WERI-Rb-1 (cell line): ENCODE data around the gene RAB4A.

ENCODE experiments used
- DNase-seq: peaks from one replicate; pipeline ENCODE4 v3.0.0-alpha.2; 2020
- H3K27ac ChIP-seq: fragments of 250-450 bp; sonication (Bioruptor Pico); 2 replicates; pipeline ENCODE4 v1.5.1; 2020; ENCODE audit warnings: mild to moderate bottlenecking, moderate library complexity
- H3K27me3 ChIP-seq: fragments of 250-450 bp; sonication (Bioruptor Pico); 2 replicates; pipeline ENCODE4 v1.5.1; 2021; ENCODE audit warnings: mild to moderate bottlenecking, low read depth, moderate library complexity; ENCODE audit not compliant: insufficient read depth, severe bottlenecking
- H3K36me3 ChIP-seq: fragments of 250-450 bp; sonication (Bioruptor Pico); 2 replicates; pipeline ENCODE4 v1.5.1; 2020; ENCODE audit warnings: mild to moderate bottlenecking, moderate library complexity
- H3K4me3 ChIP-seq: 2 replicates; pipeline ENCODE4 v1.5.1; 2011; ENCODE audit warnings: low read depth, mild to moderate bottlenecking, control low read depth, low read length
- H3K9me3 ChIP-seq: fragments of 250-450 bp; sonication (Bioruptor Pico); 2 replicates; pipeline ENCODE4 v1.5.1; 2021; ENCODE audit warnings: mild to moderate bottlenecking, moderate library complexity; ENCODE audit not compliant: severe bottlenecking
- TF ChIP-seq, protein P1 (sequence below): IDR thresholded peaks from 2 replicates; pipeline ENCODE4 v1.5.1; 2011; ENCODE audit warnings: low read depth, mild to moderate bottlenecking, control low read depth, inconsistent platforms, low read length

The RAB4A gene

DNA sequence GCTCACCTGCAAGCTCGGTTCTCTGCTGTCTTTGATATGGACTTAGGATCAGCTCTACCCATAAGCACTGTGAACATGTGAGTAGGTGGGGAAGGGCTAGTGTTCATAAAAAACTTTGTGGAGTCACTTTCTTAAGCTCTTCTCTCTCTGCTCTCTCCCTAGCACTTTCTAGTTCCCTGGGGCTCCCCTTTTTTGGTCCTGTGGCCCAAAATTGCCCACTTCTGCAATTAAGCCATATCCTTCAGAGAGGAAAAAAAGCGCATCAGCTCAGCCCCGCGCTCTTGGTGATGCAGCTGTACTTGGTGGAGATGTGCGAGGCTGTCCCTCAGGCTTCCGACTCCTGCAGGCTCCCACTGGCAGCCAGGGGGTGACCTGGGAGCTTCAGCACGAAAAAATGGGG lies 48.6 kb downstream of the RAB4A start:
- H3K36me3 ChIP-seq = no peaks in the 10 kb centered on the region; the same call in none of the 2 replicates
- H3K9me3 ChIP-seq = no peaks in the 10 kb centered on the region
- TF ChIP-seq, protein P1, sequence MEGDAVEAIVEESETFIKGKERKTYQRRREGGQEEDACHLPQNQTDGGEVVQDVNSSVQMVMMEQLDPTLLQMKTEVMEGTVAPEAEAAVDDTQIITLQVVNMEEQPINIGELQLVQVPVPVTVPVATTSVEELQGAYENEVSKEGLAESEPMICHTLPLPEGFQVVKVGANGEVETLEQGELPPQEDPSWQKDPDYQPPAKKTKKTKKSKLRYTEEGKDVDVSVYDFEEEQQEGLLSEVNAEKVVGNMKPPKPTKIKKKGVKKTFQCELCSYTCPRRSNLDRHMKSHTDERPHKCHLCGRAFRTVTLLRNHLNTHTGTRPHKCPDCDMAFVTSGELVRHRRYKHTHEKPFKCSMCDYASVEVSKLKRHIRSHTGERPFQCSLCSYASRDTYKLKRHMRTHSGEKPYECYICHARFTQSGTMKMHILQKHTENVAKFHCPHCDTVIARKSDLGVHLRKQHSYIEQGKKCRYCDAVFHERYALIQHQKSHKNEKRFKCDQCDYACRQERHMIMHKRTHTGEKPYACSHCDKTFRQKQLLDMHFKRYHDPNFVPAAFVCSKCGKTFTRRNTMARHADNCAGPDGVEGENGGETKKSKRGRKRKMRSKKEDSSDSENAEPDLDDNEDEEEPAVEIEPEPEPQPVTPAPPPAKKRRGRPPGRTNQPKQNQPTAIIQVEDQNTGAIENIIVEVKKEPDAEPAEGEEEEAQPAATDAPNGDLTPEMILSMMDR = no peak
- H3K27ac ChIP-seq = no peak overlapping the region
- no peak for DNase-seq
- H3K27me3 ChIP-seq = no peaks in the 10 kb centered on the region
- no peak overlapping the region for H3K4me3 ChIP-seq

DNA sequence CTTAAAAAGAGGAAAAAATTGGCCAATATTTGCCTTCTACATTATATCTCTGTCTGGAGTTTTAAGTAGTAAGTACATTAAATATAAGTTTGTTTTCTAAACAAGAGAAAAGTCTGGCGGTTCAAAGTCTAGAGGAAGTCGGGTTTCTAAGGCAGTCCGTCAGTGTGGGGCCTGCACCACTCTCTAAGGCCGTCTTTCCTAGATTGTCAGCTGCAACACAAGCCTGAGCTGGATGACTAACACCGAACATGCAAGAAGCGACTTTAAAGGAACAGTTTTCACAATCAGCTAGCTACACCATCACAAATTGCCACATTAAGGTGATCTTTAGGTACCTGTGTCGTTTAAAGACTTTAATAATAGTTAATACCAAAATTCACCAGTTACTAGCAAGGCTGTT lies 52.3 kb downstream of the RAB4A start:
- DNase-seq = no peak
- Histone ChIP-seq H3K27me3 (no peaks in the 10 kb centered on the region), H3K4me3 (no peak overlapping the region), H3K36me3 (no peaks in the 10 kb centered on the region; the same call in none of the 2 replicates), H3K27ac (no peak overlapping the region), H3K9me3 (no peaks in the 10 kb centered on the region)
- TF ChIP-seq, protein P1 = no peak

DNA sequence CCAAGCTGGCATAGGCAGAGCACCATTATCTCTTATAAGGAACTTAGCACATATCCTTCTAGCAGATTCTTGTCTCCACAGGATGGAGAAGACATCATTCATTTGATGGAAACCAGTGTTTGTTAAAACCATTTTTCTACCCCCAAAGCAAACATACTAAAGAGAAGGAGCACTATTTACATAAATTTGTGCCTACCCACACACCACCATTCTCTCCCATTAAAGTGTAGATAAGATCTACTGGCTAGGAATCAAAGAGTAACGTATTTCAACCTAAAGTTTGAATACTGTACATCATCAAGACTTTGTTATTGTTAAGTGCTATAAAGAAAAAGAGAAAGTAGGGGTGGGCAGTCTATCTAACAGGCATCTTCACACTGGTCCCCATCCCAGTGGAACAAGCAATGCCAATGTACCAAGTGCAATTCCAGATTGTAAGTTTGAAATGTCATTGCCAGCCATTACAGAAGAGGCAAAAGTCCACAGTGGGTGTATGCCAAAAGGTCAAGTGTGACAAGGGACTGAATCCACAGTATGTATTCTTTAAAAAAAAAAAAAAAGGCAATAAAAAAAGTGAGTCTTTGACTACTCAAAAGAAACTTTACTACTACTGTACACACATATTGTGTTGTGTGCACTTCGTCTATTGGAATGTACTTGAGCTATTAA lies 53.1 kb downstream of the RAB4A start:
- H3K27me3 ChIP-seq = no peaks in the 10 kb centered on the region
- no peaks in the 10 kb centered on the region; the same call in none of the 2 replicates for H3K36me3 ChIP-seq
- H3K9me3 ChIP-seq = no peaks in the 10 kb centered on the region
- no peak overlapping the region for H3K4me3 ChIP-seq
- no peak overlapping the region for H3K27ac ChIP-seq
- TF ChIP-seq, protein P1 = no peak
- DNase-seq = no peak

GRCh38 chr1:229325401-229325800 lies 54.5 kb downstream of the RAB4A start:
- TF ChIP-seq, protein P1 = no peak
- Histone ChIP-seq H3K9me3 (no peaks in the 10 kb centered on the region), H3K27ac (no peak overlapping the region), H3K27me3 (no peaks in the 10 kb centered on the region), H3K4me3 (no peak overlapping the region), H3K36me3 (no peaks in the 10 kb centered on the region; the same call in none of the 2 replicates)
- DNase-seq = no peak

DNA sequence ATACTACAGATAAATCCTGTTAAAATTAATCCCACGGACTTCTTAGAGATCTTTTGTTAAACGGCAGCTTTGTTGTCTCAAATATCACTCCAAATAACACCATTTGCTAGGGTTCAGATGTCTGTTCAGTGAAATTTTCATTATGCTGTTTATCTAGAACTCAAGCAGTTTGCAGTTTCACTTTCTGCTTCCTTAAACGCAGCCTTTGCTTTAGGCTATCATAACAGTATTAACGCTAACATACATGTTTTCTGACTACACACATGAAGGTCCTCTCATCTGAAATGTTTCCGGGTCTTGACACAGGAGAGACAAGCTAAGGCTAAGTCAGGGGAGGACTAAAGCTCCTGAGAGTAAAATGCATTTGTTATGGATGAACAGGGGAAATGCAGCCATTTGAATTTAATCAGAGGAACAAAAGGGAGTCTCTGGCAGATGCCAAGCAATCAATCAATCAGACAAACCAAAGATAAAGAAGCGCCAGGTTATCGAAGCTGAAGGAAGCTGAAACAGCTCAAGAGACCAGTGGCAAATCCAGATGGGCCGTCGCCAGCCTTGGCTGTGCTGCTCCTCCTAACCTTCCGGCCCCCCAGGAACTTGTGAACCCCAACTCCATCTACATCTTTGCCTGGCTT lies 55.1 kb downstream of the RAB4A start:
- no peak overlapping the region for H3K27ac ChIP-seq
- no peaks in the 10 kb centered on the region; the same call in none of the 2 replicates for H3K36me3 ChIP-seq
- H3K27me3 ChIP-seq = no peaks in the 10 kb centered on the region
- TF ChIP-seq, protein P1 = no peak
- DNase-seq = no peak
- no peaks in the 10 kb centered on the region for H3K9me3 ChIP-seq
- H3K4me3 ChIP-seq = no peak overlapping the region
